ENCODE results near the gene BEST2. TPM values are rescaled to one million over a fixed set of nuclear protein-coding genes. Genes with fewer than 3 reads are reported as not detected.
"Not testable (repeated sequence)": the region's sequence is repeated elsewhere in the genome, so short reads cannot be mapped to it uniquely, and the experiment has no call there.

The BEST2 gene
- total RNA-seq, 1 experiment from 2014 or later, result 1.5 TPM

- peaks cover 9% of the 10 kb centered on the region for H3K36me3 ChIP-seq (replicated peaks; ENCODE audit: control insufficient read depth, insufficient read depth, low read length)
- H3K4me3 ChIP-seq (ENCODE audit: insufficient read depth, low read depth, low read length), result peak overlapping the region; percentile 49
- DNase-seq, result peak; percentile 97
- H3K27me3 ChIP-seq (ENCODE audit: control insufficient read depth, insufficient read depth, low read length), result no peaks in the 10 kb centered on the region
Measured at GRCh38 chr19:12722566-12723380, 28.8 kb upstream of the BEST2 start.

GRCh38 chr19:12723381-12723640, 28.3 kb upstream of the BEST2 start:
- Histone ChIP-seq H3K36me3 (replicated peaks; ENCODE audit: control insufficient read depth, insufficient read depth, low read length) (peaks cover 9% of the 10 kb centered on the region), H3K4me3 (ENCODE audit: insufficient read depth, low read depth, low read length) (peak overlapping the region; percentile 49), H3K27me3 (ENCODE audit: control insufficient read depth, insufficient read depth, low read length) (no peaks in the 10 kb centered on the region)
- DNase-seq, result no peak

GRCh38 chr19:12723641-12724426, 27.8 kb upstream of the BEST2 start, which contains the start of gene TNPO2:
Gene TNPO2 (minus strand): TSS chr19:12723932. CDS start chr19:12720977, 2,955 bp downstream.
- peaks cover 4% of the 10 kb centered on the region for H3K36me3 ChIP-seq (replicated peaks; ENCODE audit: control insufficient read depth, insufficient read depth, low read length)
- H3K4me3 ChIP-seq (ENCODE audit: insufficient read depth, low read depth, low read length), result peak within 1 kb of the TSS; percentile 49
- peak; percentile 89 for DNase-seq
- no peaks in the 10 kb centered on the region for H3K27me3 ChIP-seq (ENCODE audit: control insufficient read depth, insufficient read depth, low read length)

- DNase-seq; H3K36me3 ChIP-seq (replicated peaks; ENCODE audit: control insufficient read depth, insufficient read depth, low read length); H3K4me3 ChIP-seq (ENCODE audit: insufficient read depth, low read depth, low read length); H3K27me3 ChIP-seq (ENCODE audit: control insufficient read depth, insufficient read depth, low read length): not testable (repeated sequence)
Measured at GRCh38 chr19:12725612-12726011, 26.0 kb upstream of the BEST2 start.

- DNase-seq, result peak; percentile 54
- no peaks in the 10 kb centered on the region for H3K27me3 ChIP-seq (ENCODE audit: control insufficient read depth, insufficient read depth, low read length)
- H3K4me3 ChIP-seq (ENCODE audit: insufficient read depth, low read depth, low read length), result no peak overlapping the region
- peaks cover 14% of the 10 kb centered on the region for H3K36me3 ChIP-seq (replicated peaks; ENCODE audit: control insufficient read depth, insufficient read depth, low read length)
Measured at GRCh38 chr19:12726988-12727316, 24.6 kb upstream of the BEST2 start.

- no peak for DNase-seq
- Histone ChIP-seq H3K4me3 (ENCODE audit: insufficient read depth, low read depth, low read length) (no peak overlapping the region), H3K36me3 (replicated peaks; ENCODE audit: control insufficient read depth, insufficient read depth, low read length) (peaks cover 17% of the 10 kb centered on the region), H3K27me3 (ENCODE audit: control insufficient read depth, insufficient read depth, low read length) (no peaks in the 10 kb centered on the region)
Measured at GRCh38 chr19:12727745-12728433, 23.7 kb upstream of the BEST2 start.

- Histone ChIP-seq H3K27me3 (ENCODE audit: control insufficient read depth, insufficient read depth, low read length) (no peaks in the 10 kb centered on the region), H3K4me3 (ENCODE audit: insufficient read depth, low read depth, low read length) (no peak overlapping the region), H3K36me3 (replicated peaks; ENCODE audit: control insufficient read depth, insufficient read depth, low read length) (peaks cover 17% of the 10 kb centered on the region)
- DNase-seq, result no peak
Measured at GRCh38 chr19:12730064-12730463, 21.5 kb upstream of the BEST2 start.

GRCh38 chr19:12731337-12731736, 20.3 kb upstream of the BEST2 start:
- DNase-seq, result no peak
- peaks cover 17% of the 10 kb centered on the region for H3K36me3 ChIP-seq (replicated peaks; ENCODE audit: control insufficient read depth, insufficient read depth, low read length)
- no peaks in the 10 kb centered on the region for H3K27me3 ChIP-seq (ENCODE audit: control insufficient read depth, insufficient read depth, low read length)
- no peak overlapping the region for H3K4me3 ChIP-seq (ENCODE audit: insufficient read depth, low read depth, low read length)

- peak; percentile 76 for DNase-seq
- Histone ChIP-seq H3K27me3 (ENCODE audit: control insufficient read depth, insufficient read depth, low read length) (no peaks in the 10 kb centered on the region), H3K4me3 (ENCODE audit: insufficient read depth, low read depth, low read length) (peak overlapping the region; percentile 96), H3K36me3 (replicated peaks; ENCODE audit: control insufficient read depth, insufficient read depth, low read length) (peaks cover 18% of the 10 kb centered on the region)
Measured at GRCh38 chr19:12733369-12734214, 18.0 kb upstream of the BEST2 start.

- Histone ChIP-seq H3K4me3 (ENCODE audit: insufficient read depth, low read depth, low read length) (peak within 1 kb of the TSS; percentile 64), H3K36me3 (replicated peaks; ENCODE audit: control insufficient read depth, insufficient read depth, low read length) (peaks cover 6% of the 10 kb centered on the region), H3K27me3 (ENCODE audit: control insufficient read depth, insufficient read depth, low read length) (no peaks in the 10 kb centered on the region)
- DNase-seq, result peak; percentile 96
Measured at GRCh38 chr19:12736995-12737834, 14.4 kb upstream of the BEST2 start, which contains the start of gene GET3. Gene GET3 (plus strand): TSS chr19:12737497. CDS start chr19:12737506, 9 bp downstream.

GRCh38 chr19:12737835-12738351, 13.7 kb upstream of the BEST2 start:
- peak overlapping the region; percentile 64 for H3K4me3 ChIP-seq (ENCODE audit: insufficient read depth, low read depth, low read length)

GRCh38 chr19:12745166-12745897, 6.3 kb upstream of the BEST2 start:
- no peak overlapping the region for H3K4me3 ChIP-seq (ENCODE audit: insufficient read depth, low read depth, low read length)
- peaks cover 7% of the 10 kb centered on the region; the same call in 1 of the 2 replicates for H3K27me3 ChIP-seq (ENCODE audit: control insufficient read depth, insufficient read depth, low read length)
- peak; percentile 32 for DNase-seq
- peaks cover 7% of the 10 kb centered on the region for H3K36me3 ChIP-seq (replicated peaks; ENCODE audit: control insufficient read depth, insufficient read depth, low read length)

More at GRCh38 chr19:12737835-12738351, 13.7 kb upstream of the BEST2 start:
- DNase-seq, result no peak
- Histone ChIP-seq H3K27me3 (ENCODE audit: control insufficient read depth, insufficient read depth, low read length) (no peaks in the 10 kb centered on the region), H3K36me3 (replicated peaks; ENCODE audit: control insufficient read depth, insufficient read depth, low read length) (peaks cover 5% of the 10 kb centered on the region)

Data from H7 (cell line).